Measurements from ENCODE around the gene TCF20.

The TCF20 gene

DNA sequence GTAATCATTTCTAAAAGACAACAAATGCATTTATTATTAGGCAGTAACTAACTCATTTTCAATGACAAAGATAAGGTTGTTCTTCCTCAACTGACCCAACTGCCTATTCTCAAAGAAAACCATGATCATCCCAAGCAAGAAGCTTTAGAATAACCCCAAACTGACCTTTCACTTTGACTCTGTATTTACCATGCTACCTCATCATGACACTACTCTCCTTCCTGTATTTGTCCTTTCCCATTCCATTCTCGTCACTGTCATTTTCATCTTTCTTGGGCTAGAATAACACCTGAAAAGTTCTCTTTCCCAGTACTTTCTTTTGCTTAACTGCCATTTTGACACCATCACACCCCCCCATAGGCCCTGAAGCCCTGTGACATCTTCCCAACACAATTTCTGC lies 48.3 kb downstream of the TCF20 start:
- no peaks in the 10 kb centered on the region for H3K27me3 Mint-ChIP-seq
- H3K9me3 Mint-ChIP-seq, result no peaks in the 10 kb centered on the region
- H3K4me3 Mint-ChIP-seq, result no peak overlapping the region
- peak overlapping the region; percentile 31 for H3K27ac Mint-ChIP-seq
- peaks cover 66% of the 10 kb centered on the region for H3K4me1 Mint-ChIP-seq
- H3K36me3 Mint-ChIP-seq, result peaks cover 6% of the 10 kb centered on the region

Data from activated naive CD4-positive, alpha-beta T cell treated with anti-CD3 and anti-CD28 coated beads, Interleukin-2, amount 50 U/mL, for 24 hours (primary cell).